GM12878 (cell line): ENCODE measurements around the gene CSH2. TPM values are rescaled to one million over a fixed set of nuclear protein-coding genes. Genes with fewer than 3 reads are reported as not detected.

ENCODE experiments used
- BRCA1 ChIP-seq: IDR thresholded peaks from 2 replicates; pipeline ENCODE4 v1.6.1; 2011; ENCODE audit warnings: low read depth, low read length, improper control_type of control experiment
- CBFB ChIP-seq: IDR thresholded peaks from 2 replicates; pipeline ENCODE4 v1.6.1; 2016; ENCODE audit warnings: antibody characterized with exemption, low read depth
- CHD2 ChIP-seq: IDR thresholded peaks from 2 replicates; pipeline ENCODE4 v1.6.1; 2011; ENCODE audit warnings: low read depth, low read length, improper control_type of control experiment, borderline replicate concordance
- CHD4 ChIP-seq: fragments of 200-600 bp; sonication (generic); IDR thresholded peaks from 2 replicates; pipeline ENCODE4 v1.6.1; 2016; ENCODE audit warnings: mild to moderate bottlenecking
- CREB1 ChIP-seq: IDR thresholded peaks from 2 replicates; pipeline ENCODE4 v1.6.1; 2012; ENCODE audit warnings: low read depth, mild to moderate bottlenecking, inconsistent platforms
- EP300 ChIP-seq, 2 experiments: fragments of 150-350 bp in 1 of 2; IDR thresholded peaks; 2 replicates each; pipeline ENCODE4 v1.6.1; 2011 to 2012; ENCODE audit warnings: low read depth in 2 of 2, low read length in 2 of 2, borderline replicate concordance in 1 of 2, improper control_type of control experiment in 1 of 2, inconsistent platforms in 1 of 2; ENCODE audit not compliant: control insufficient read depth in 1 of 2
- GATAD2B ChIP-seq: fragments of 450-650 bp; conservative IDR thresholded peaks from 2 replicates; pipeline ENCODE4 v1.6.1; 2017; ENCODE audit warnings: low read depth, mild to moderate bottlenecking, moderate library complexity
- HDAC2 ChIP-seq: fragments of 200-600 bp; sonication (generic); IDR thresholded peaks from 2 replicates; pipeline ENCODE4 v1.6.1; 2017
- MTA2 ChIP-seq: fragments of 450-650 bp; IDR thresholded peaks from 2 replicates; pipeline ENCODE4 v1.6.1; 2016; ENCODE audit warnings: low read depth, mild to moderate bottlenecking, moderate library complexity
- MXI1 ChIP-seq: fragments of 150-350 bp; IDR thresholded peaks from 2 replicates; pipeline ENCODE4 v1.6.1; 2011; ENCODE audit warnings: low read depth, mild to moderate bottlenecking, inconsistent platforms, low read length, improper control_type of control experiment
- NFXL1 ChIP-seq: fragments of 450-650 bp; IDR thresholded peaks from 2 replicates; pipeline ENCODE4 v1.6.1; 2017; ENCODE audit warnings: antibody characterized with exemption, mild to moderate bottlenecking, borderline replicate concordance
- NFYA ChIP-seq: IDR thresholded peaks from 2 replicates; pipeline ENCODE4 v1.6.1; 2011; ENCODE audit warnings: low read depth, mild to moderate bottlenecking, low read length, improper control_type of control experiment, borderline replicate concordance
- POU2F2 ChIP-seq: IDR thresholded peaks from 3 replicates; pipeline ENCODE4 v1.6.1; 2011; ENCODE audit warnings: low read depth, mild to moderate bottlenecking, low read length, borderline replicate concordance
- RCOR1 ChIP-seq: conservative IDR thresholded peaks from 2 replicates; pipeline ENCODE4 v1.6.1; 2012; ENCODE audit warnings: low read depth, low read length, improper control_type of control experiment
- RUNX3 ChIP-seq: IDR thresholded peaks from 2 replicates; pipeline ENCODE4 v1.6.1; 2012; ENCODE audit warnings: low read length, inconsistent platforms
- SUZ12 ChIP-seq: fragments of 200-600 bp; sonication (generic); IDR thresholded peaks from one replicate; pipeline ENCODE4 v1.6.1; 2018; ENCODE audit warnings: antibody characterized with exemption, mild to moderate bottlenecking; ENCODE audit not compliant: unreplicated experiment
- TARDBP ChIP-seq: IDR thresholded peaks from 2 replicates; pipeline ENCODE4 v1.6.1; 2016; ENCODE audit warnings: borderline replicate concordance
- TCF3 ChIP-seq: IDR thresholded peaks from 2 replicates; pipeline ENCODE4 v1.6.1; 2012; ENCODE audit warnings: low read depth, mild to moderate bottlenecking, low read length, borderline replicate concordance; ENCODE audit not compliant: insufficient read depth
- USF2 ChIP-seq: IDR thresholded peaks from 2 replicates; pipeline ENCODE4 v1.6.1; 2011; ENCODE audit warnings: low read depth, low read length, improper control_type of control experiment, borderline replicate concordance
- YY1 ChIP-seq: IDR thresholded peaks from 2 replicates; pipeline ENCODE4 v1.6.1; 2011; ENCODE audit warnings: low read depth, mild to moderate bottlenecking, low read length
- ZNF622 ChIP-seq: fragments of 450-650 bp; IDR thresholded peaks from 2 replicates; pipeline ENCODE4 v1.6.1; 2017; ENCODE audit warnings: mild to moderate bottlenecking, inconsistent platforms
- polyA plus RNA-seq, 11 experiments: library from polyadenylated mRNA; depleted of rRNA in 4 of 11; unstranded in 6 of 11; stranded (reverse) in 5 of 11; fragments of >200 nt; fragmentation: Nextera tagmentation in 4 of 11; fragmentation: Illumina TruSeq in 1 of 11; extraction: Ambion mirVana in 4 of 11; extraction: Trizol in 1 of 11; gene quantifications; 1 replicate in 1 of 11; 2 replicates in 10 of 11; pipeline versions ENCODE4 v1.2.1 to v1.2.3, GENCODE V29; 2011 to 2016; ENCODE audit warnings: inconsistent platforms in 2 of 11, missing spikeins in 2 of 11, low read depth in 1 of 11
- total RNA-seq, 4 experiments: library from RNA; depleted of rRNA in 3 of 4; stranded (reverse); fragments of >200 nt in 3 of 4; fragmentation: Illumina TruSeq in 1 of 4; extraction: Trizol in 1 of 4; gene quantifications; 2 replicates each; pipeline versions ENCODE4 v1.2.1 to v1.2.3, GENCODE V29; 2013 to 2021
- TF ChIP-seq, protein P1 (sequence below): fragments of 450-650 bp; IDR thresholded peaks from 2 replicates; pipeline ENCODE4 v1.6.1; 2018; ENCODE audit warnings: borderline replicate concordance, mild to moderate bottlenecking; ENCODE audit not compliant: partially characterized antibody
- TF ChIP-seq, protein P2 (sequence below): fragments of 450-650 bp; IDR thresholded peaks from 2 replicates; pipeline ENCODE4 v1.6.1; 2017; ENCODE audit warnings: antibody characterized with exemption, mild to moderate bottlenecking, moderate library complexity

CSH2 gene
- total and polyA plus RNA-seq, 10 of the 15 experiments (the other 5 are each of a cell fraction or from before 2014, with no cell fraction given) = not detected

DNA sequence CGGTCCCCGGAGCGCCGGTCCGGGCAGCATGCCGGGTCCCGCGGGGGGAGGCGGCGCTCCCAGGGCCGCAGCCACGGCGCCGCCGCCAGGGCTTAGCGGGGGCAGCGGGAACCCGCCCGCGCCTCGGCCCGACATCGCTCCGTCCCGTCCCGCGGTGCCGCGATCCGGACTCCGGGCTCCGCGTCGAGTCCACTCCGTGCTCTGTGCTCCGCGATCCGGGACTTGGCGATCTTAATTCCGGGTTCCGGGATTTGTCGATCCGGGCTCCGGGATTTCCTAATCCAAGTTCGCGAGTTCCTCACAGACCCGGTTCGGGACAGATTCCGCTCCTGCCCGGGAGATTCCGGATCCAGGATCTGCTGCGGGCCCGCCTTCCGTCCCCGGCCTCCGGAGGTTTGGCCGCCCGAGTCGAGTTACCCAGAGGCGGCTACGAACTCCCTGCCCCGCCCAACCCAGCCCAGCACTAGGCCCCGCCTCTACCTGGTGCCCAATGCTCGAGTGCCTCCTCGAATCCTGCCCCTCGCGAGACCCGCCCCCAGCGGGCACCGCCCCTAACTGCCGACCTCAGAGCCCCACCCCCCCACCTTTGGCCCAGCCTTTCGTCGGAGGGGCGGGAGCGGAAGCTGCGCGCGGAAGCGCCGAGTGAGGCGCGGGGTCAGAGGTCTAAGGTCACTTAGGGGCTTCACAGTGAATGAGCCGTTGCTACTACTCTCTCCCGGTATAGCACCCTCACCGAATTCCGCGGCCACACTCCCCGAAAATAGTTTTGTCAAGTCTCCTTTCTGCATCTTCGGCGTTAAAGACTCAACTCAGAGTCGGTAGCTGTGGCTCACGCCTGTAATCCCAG lies 30.7 kb downstream of the CSH2 start, which contains the start of gene SMARCD2 (continued):
- TF ChIP-seq, protein P1, sequence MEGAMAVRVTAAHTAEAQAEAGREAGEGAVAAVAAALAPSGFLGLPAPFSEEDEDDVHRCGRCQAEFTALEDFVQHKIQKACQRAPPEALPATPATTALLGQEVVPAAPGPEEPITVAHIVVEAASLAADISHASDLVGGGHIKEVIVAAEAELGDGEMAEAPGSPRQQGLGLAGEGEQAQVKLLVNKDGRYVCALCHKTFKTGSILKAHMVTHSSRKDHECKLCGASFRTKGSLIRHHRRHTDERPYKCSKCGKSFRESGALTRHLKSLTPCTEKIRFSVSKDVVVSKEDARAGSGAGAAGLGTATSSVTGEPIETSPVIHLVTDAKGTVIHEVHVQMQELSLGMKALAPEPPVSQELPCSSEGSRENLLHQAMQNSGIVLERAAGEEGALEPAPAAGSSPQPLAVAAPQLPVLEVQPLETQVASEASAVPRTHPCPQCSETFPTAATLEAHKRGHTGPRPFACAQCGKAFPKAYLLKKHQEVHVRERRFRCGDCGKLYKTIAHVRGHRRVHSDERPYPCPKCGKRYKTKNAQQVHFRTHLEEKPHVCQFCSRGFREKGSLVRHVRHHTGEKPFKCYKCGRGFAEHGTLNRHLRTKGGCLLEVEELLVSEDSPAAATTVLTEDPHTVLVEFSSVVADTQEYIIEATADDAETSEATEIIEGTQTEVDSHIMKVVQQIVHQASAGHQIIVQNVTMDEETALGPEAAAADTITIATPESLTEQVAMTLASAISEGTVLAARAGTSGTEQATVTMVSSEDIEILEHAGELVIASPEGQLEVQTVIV = peak; percentile 85
- TF ChIP-seq GATAD2B (peak; percentile 98), CBFB (peak; percentile 68; the same call in 1 of the 2 replicates), CHD4 (no peak), NFYA (no peak), HDAC2 (no peak), MTA2 (peak; percentile 98), ZNF622 (no peak), TARDBP (peak; percentile 42; the same call in 1 of the 2 replicates), EP300 (IDR thresholded peaks at IDR 0.05; ENCODE audit: borderline replicate concordance in 1 of 2, control insufficient read depth in 1 of 2, low read depth in 2 of 2, low read length in 2 of 2) (peak; percentile 16 to 58; a peak in 2 of 4 replicates), CREB1 (peak; percentile 63), NFXL1 (no peak), RCOR1 (peak; percentile 76; the same call in 1 of the 2 replicates), SUZ12 (no peak), YY1 (peak; percentile 93), TCF3 (peak; percentile 54; the same call in 1 of the 2 replicates), MXI1 (peak; percentile 79), CHD2 (peak; percentile 96), POU2F2 (peak; percentile 72; the same call in 1 of the 3 replicates), USF2 (no peak), RUNX3 (peak; percentile 88), BRCA1 (peak; percentile 82)
- TF ChIP-seq, protein P2, sequence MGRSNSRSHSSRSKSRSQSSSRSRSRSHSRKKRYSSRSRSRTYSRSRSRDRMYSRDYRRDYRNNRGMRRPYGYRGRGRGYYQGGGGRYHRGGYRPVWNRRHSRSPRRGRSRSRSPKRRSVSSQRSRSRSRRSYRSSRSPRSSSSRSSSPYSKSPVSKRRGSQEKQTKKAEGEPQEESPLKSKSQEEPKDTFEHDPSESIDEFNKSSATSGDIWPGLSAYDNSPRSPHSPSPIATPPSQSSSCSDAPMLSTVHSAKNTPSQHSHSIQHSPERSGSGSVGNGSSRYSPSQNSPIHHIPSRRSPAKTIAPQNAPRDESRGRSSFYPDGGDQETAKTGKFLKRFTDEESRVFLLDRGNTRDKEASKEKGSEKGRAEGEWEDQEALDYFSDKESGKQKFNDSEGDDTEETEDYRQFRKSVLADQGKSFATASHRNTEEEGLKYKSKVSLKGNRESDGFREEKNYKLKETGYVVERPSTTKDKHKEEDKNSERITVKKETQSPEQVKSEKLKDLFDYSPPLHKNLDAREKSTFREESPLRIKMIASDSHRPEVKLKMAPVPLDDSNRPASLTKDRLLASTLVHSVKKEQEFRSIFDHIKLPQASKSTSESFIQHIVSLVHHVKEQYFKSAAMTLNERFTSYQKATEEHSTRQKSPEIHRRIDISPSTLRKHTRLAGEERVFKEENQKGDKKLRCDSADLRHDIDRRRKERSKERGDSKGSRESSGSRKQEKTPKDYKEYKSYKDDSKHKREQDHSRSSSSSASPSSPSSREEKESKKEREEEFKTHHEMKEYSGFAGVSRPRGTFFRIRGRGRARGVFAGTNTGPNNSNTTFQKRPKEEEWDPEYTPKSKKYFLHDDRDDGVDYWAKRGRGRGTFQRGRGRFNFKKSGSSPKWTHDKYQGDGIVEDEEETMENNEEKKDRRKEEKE = peak; percentile 74; the same call in 1 of the 2 replicates
